HepG2 (cell line): ENCODE measurements around the gene PRKCE. TPM values are rescaled to one million over a fixed set of nuclear protein-coding genes. Genes with fewer than 3 reads are reported as not detected.
A peak's percentile ranks its signal among the peaks of the same experiment; 100 is the strongest.

Source experiments
- AFF4 ChIP-seq: sonication (generic); formaldehyde crosslinking; IDR thresholded peaks from 2 replicates; pipeline ENCODE4 v1.4.0; 2020; ENCODE audit warnings: missing genetic modification reagents
- ASH2L ChIP-seq: fragments of 300-600, 200-600 bp; sonication (generic); IDR thresholded peaks from 2 replicates; pipeline ENCODE4 v1.7.0; 2017; ENCODE audit warnings: low read depth, mild to moderate bottlenecking, moderate library complexity, mixed read lengths, low read length; ENCODE audit not compliant: insufficient read length
- CBX5 ChIP-seq: sonication (generic); formaldehyde crosslinking; IDR thresholded peaks from 2 replicates; pipeline ENCODE4 v1.4.0; 2020; ENCODE audit warnings: missing genetic modification reagents, borderline replicate concordance
- FOXC1 ChIP-seq: sonication (generic); formaldehyde crosslinking; IDR thresholded peaks from 2 replicates; pipeline ENCODE4 v1.8.0; 2022; ENCODE audit warnings: mild to moderate bottlenecking, missing genetic modification reagents, borderline replicate concordance
- GFI1 ChIP-seq: sonication (generic); formaldehyde crosslinking; IDR thresholded peaks from 2 replicates; pipeline ENCODE4 v1.5.0; 2020; ENCODE audit warnings: missing genetic modification reagents, mild to moderate bottlenecking, borderline replicate concordance
- GZF1 ChIP-seq: sonication (generic); formaldehyde crosslinking; IDR thresholded peaks from 2 replicates; pipeline ENCODE4 v1.5.1; 2020; ENCODE audit warnings: mild to moderate bottlenecking, missing genetic modification reagents
- HMG20A ChIP-seq: IDR thresholded peaks from 2 replicates; pipeline ENCODE4 v1.6.1; 2016; ENCODE audit warnings: borderline replicate concordance
- KDM6A ChIP-seq: IDR thresholded peaks from 2 replicates; pipeline ENCODE4 v1.6.1; 2016; ENCODE audit warnings: low read depth
- MEIS1 ChIP-seq: sonication (generic); formaldehyde crosslinking; IDR thresholded peaks from 2 replicates; pipeline ENCODE4 v1.9.0; 2021; ENCODE audit warnings: mild to moderate bottlenecking, missing genetic modification reagents, moderate library complexity, borderline replicate concordance
- MEIS2 ChIP-seq: sonication (generic); formaldehyde crosslinking; IDR thresholded peaks from 2 replicates; pipeline ENCODE4 v1.9.0; 2021; ENCODE audit warnings: mild to moderate bottlenecking, missing genetic modification reagents
- MTA1 ChIP-seq: sonication (generic); formaldehyde crosslinking; IDR thresholded peaks from 2 replicates; pipeline ENCODE4 v1.4.0; 2020; ENCODE audit warnings: missing genetic modification reagents, mild to moderate bottlenecking, borderline replicate concordance
- PAF1 ChIP-seq: IDR thresholded peaks from 2 replicates; pipeline ENCODE4 v1.6.1; 2016; ENCODE audit warnings: missing genetic modification reagents, missing compliant biosample characterization
- PHF20 ChIP-seq: sonication (generic); formaldehyde crosslinking; IDR thresholded peaks from 2 replicates; pipeline ENCODE4 v1.5.0; 2020; ENCODE audit warnings: mild to moderate bottlenecking, missing genetic modification reagents
- RARG ChIP-seq: sonication (generic); formaldehyde crosslinking; IDR thresholded peaks from 2 replicates; pipeline ENCODE4 v1.4.0; 2020; ENCODE audit warnings: low read depth, mild to moderate bottlenecking, missing genetic modification reagents
- SMAD3 ChIP-seq: sonication (generic); formaldehyde crosslinking; IDR thresholded peaks from 2 replicates; pipeline ENCODE4 v1.4.0; 2020; ENCODE audit warnings: missing genetic modification reagents
- ZFP37 ChIP-seq: sonication (generic); formaldehyde crosslinking; IDR thresholded peaks from 2 replicates; pipeline ENCODE4 v1.4.0; 2020; ENCODE audit warnings: missing genetic modification reagents, borderline replicate concordance
- ZKSCAN1 ChIP-seq: fragments of 150-350 bp; IDR thresholded peaks from 2 replicates; pipeline ENCODE4 v1.6.1; 2014; ENCODE audit warnings: low read length
- ZNF142 ChIP-seq: sonication (generic); formaldehyde crosslinking; IDR thresholded peaks from 2 replicates; pipeline ENCODE4 v1.4.0; 2020; ENCODE audit warnings: missing genetic modification reagents
- ZNF354B ChIP-seq: sonication (generic); formaldehyde crosslinking; IDR thresholded peaks from 2 replicates; pipeline ENCODE4 v1.8.0; 2022; ENCODE audit warnings: mild to moderate bottlenecking, missing genetic modification reagents
- ZNF563 ChIP-seq: sonication (generic); formaldehyde crosslinking; IDR thresholded peaks from 2 replicates; pipeline ENCODE4 v1.8.0; 2022; ENCODE audit warnings: mild to moderate bottlenecking, moderate library complexity, missing genetic modification reagents
- ZNF678 ChIP-seq: sonication (generic); formaldehyde crosslinking; IDR thresholded peaks from 2 replicates; pipeline ENCODE4 v1.4.0; 2020; ENCODE audit warnings: mild to moderate bottlenecking, missing genetic modification reagents
- polyA plus RNA-seq, 8 experiments: library from polyadenylated mRNA; depleted of rRNA in 3 of 8; stranded (reverse) in 7 of 8; unstranded in 1 of 8; fragments of >200 nt; fragmentation: Illumina TruSeq in 4 of 8; extraction: Trizol in 4 of 8; gene quantifications; 2 replicates each; pipeline versions ENCODE4 v1.2.1 to v1.2.3, GENCODE V29; 2011 to 2016; ENCODE audit warnings: low read depth in 4 of 8, missing spikeins in 1 of 8, mixed read lengths in 1 of 8; ENCODE audit not compliant: insufficient read depth in 1 of 8
- total RNA-seq, 5 experiments: library from RNA; depleted of rRNA; stranded (reverse); fragments of >200 nt; fragmentation: Illumina TruSeq; extraction: Trizol; gene quantifications; 2 replicates each; pipeline ENCODE4 v1.2.3, GENCODE V29; 2016; ENCODE audit warnings: low read depth in 1 of 5

Gene PRKCE
- total and polyA plus RNA-seq, 2 of the 13 experiments (the other 11 are each of a cell fraction or from before 2014, with no cell fraction given) = 1.0 to 3.9 TPM

- no peak for TF ChIP-seq ZFP37 (CRISPR knock-in tag)
- peak; percentile 87 for TF ChIP-seq MTA1 (CRISPR knock-in tag)
- TF ChIP-seq ASH2L = peak; percentile 94
- 0 out of 2 replicates have a peak, but pooled peaks have one; percentile 39 for TF ChIP-seq GZF1 (CRISPR knock-in tag)
- no peak for TF ChIP-seq PAF1 (CRISPR knock-in tag)
- no peak for TF ChIP-seq RARG
- TF ChIP-seq ZNF563 = peak; percentile 77; the same call in 1 of the 2 replicates
- TF ChIP-seq ZNF354B = no peak
- TF ChIP-seq ZNF142 = peak; percentile 27; the same call in 1 of the 2 replicates
- no peak; the same call in 1 of the 2 replicates for TF ChIP-seq AFF4 (CRISPR knock-in tag)
- TF ChIP-seq SMAD3 (CRISPR knock-in tag) = peak; percentile 97
- peak; percentile 93; the same call in 1 of the 2 replicates for TF ChIP-seq CBX5 (CRISPR knock-in tag)
- TF ChIP-seq ZKSCAN1 = peak; percentile 22; the same call in 1 of the 2 replicates
- no peak; the same call in 1 of the 2 replicates for TF ChIP-seq ZNF678 (CRISPR knock-in tag)
- peak; percentile 89 for TF ChIP-seq MEIS2 (CRISPR knock-in tag)
- peak; percentile 98 for TF ChIP-seq HMG20A (CRISPR knock-in tag)
- TF ChIP-seq FOXC1 = no peak
- TF ChIP-seq MEIS1 (CRISPR knock-in tag) = peak; percentile 54; the same call in 1 of the 2 replicates
- no peak; the same call in 1 of the 2 replicates for TF ChIP-seq PHF20 (CRISPR knock-in tag)
- TF ChIP-seq KDM6A (CRISPR knock-in tag) = peak; percentile 69
- TF ChIP-seq GFI1 (CRISPR knock-in tag) = peak; percentile 92
Measured at GRCh38 chr2:45992021-45992740, 340.7 kb downstream of the PRKCE start (continued).
